IMR-90 (cell line): Measurements from ENCODE around the gene OGFR. TPM values are rescaled to one million over a fixed set of nuclear protein-coding genes. Genes with fewer than 3 reads are reported as not detected.

Experiments
- ATAC-seq: fragments of 200-7000 bp; cut with Tn5 transposase; 2 replicates; pipeline ENCODE4 v1.9.1; 2020; ENCODE audit warnings: low read depth, mild to moderate bottlenecking, moderate library complexity
- BruUV-seq: library from RNA; stranded (reverse); fragments of 400-500 nt; replicated peaks from 2 replicates; lab custom pipeline; 2021; lab: Mats Ljungman, UMichigan
- CTCF ChIA-PET: fragments of 300-600 bp; formaldehyde crosslinking; extraction: SDS; loops from one replicate; lab custom pipeline; 2021; ENCODE audit warnings: antibody characterized with exemption; lab: Yijun Ruan, JAX
- POLR2A ChIA-PET: fragments of 300-600 bp; sonication (Branson Sonifier 250); formaldehyde crosslinking; loops from one replicate; lab custom pipeline; 2022; ENCODE audit warnings: antibody characterized with exemption; ENCODE audit not compliant: unreplicated experiment; lab: Charles Lee
- DNase-seq: peaks from one replicate; pipeline ENCODE4 v3.0.0; 2013
- H2AFZ ChIP-seq: replicated peaks from 2 replicates; pipeline ENCODE3; 2013; ENCODE audit warnings: low read length, mild to moderate bottlenecking; ENCODE audit not compliant: poor library complexity
- H2AK5ac ChIP-seq: 2 replicates; pipeline ENCODE4 v1.6.1; 2013; ENCODE audit warnings: low read depth, low read length, inconsistent platforms
- H2AK9ac ChIP-seq: replicated peaks from 2 replicates; pipeline ENCODE3; 2013; ENCODE audit warnings: mild to moderate bottlenecking, low read depth, low read length, moderate library complexity; ENCODE audit not compliant: poor library complexity
- H2BK120ac ChIP-seq: 2 replicates; pipeline ENCODE4 v1.6.1; 2013; ENCODE audit warnings: low read depth, low read length, inconsistent platforms
- H2BK15ac ChIP-seq: 3 replicates; pipeline ENCODE4 v1.6.1; 2013; ENCODE audit warnings: low read depth, low read length, inconsistent platforms
- H2BK20ac ChIP-seq: 2 replicates; pipeline ENCODE4 v1.6.1; 2013; ENCODE audit warnings: low read depth, mild to moderate bottlenecking, inconsistent platforms, low read length, moderate library complexity
- H2BK5ac ChIP-seq: 2 replicates; pipeline ENCODE4 v1.6.1; 2013; ENCODE audit warnings: mild to moderate bottlenecking, low read depth, low read length, inconsistent platforms; ENCODE audit not compliant: poor library complexity, severe bottlenecking
- H3K14ac ChIP-seq: replicated peaks from 2 replicates; pipeline ENCODE4 v1.6.1; 2013; ENCODE audit warnings: low read depth, low read length, inconsistent platforms
- H3K18ac ChIP-seq: 2 replicates; pipeline ENCODE4 v1.6.1; 2013; ENCODE audit warnings: low read depth, low read length, control low read depth
- H3K23ac ChIP-seq: 2 replicates; pipeline ENCODE4 v1.6.1; 2013; ENCODE audit warnings: low read depth, low read length, inconsistent platforms
- H3K27ac ChIP-seq: 2 replicates; pipeline ENCODE4 v1.5.1; 2013; ENCODE audit warnings: mild to moderate bottlenecking, control low read depth, low read length; ENCODE audit not compliant: insufficient read depth
- H3K27me3 ChIP-seq: 2 replicates; pipeline ENCODE4 v1.6.1; 2013; ENCODE audit warnings: low read length; ENCODE audit not compliant: control insufficient read depth, insufficient read depth
- H3K36me3 ChIP-seq: 2 replicates; pipeline ENCODE4 v1.6.1; 2013; ENCODE audit warnings: low read length, mixed read lengths; ENCODE audit not compliant: control insufficient read depth, insufficient read depth
- H3K4ac ChIP-seq: 2 replicates; pipeline ENCODE4 v1.6.1; 2013; ENCODE audit warnings: low read depth, low read length, inconsistent platforms
- H3K4me1 ChIP-seq: 2 replicates; pipeline ENCODE4 v1.6.1; 2013; ENCODE audit warnings: low read length, mixed read lengths; ENCODE audit not compliant: control insufficient read depth, insufficient read depth
- H3K4me2 ChIP-seq: 2 replicates; pipeline ENCODE4 v1.6.1; 2013; ENCODE audit warnings: low read depth, mild to moderate bottlenecking, control low read depth, low read length, moderate library complexity
- H3K4me3 ChIP-seq: 2 replicates; pipeline ENCODE4 v1.5.1; 2013; ENCODE audit warnings: low read depth, mild to moderate bottlenecking, control low read depth, low read length, moderate library complexity; ENCODE audit not compliant: insufficient read depth
- H3K56ac ChIP-seq: 2 replicates; pipeline ENCODE4 v1.6.1; 2013; ENCODE audit warnings: low read length, inconsistent platforms; ENCODE audit not compliant: insufficient read depth; ENCODE audit errors: extremely low read depth
- H3K79me1 ChIP-seq, 2 experiments: 2 replicates each; pipeline ENCODE4 v1.6.1; 2013; ENCODE audit warnings: low read length in 2 of 2, inconsistent platforms in 1 of 2, low read depth in 1 of 2
- H3K9ac ChIP-seq: 2 replicates; pipeline ENCODE4 v1.6.1; 2013; ENCODE audit warnings: low read depth, low read length, control low read depth
- H3K9me1 ChIP-seq: 2 replicates; pipeline ENCODE4 v1.6.1; 2013; ENCODE audit warnings: low read length, inconsistent platforms; ENCODE audit not compliant: insufficient read depth
- H3K9me3 ChIP-seq: 2 replicates; pipeline ENCODE4 v1.6.1; 2013; ENCODE audit warnings: low read length; ENCODE audit not compliant: control insufficient read depth, insufficient read depth
- H4K20me1 ChIP-seq: 2 replicates; pipeline ENCODE4 v1.6.1; 2013; ENCODE audit warnings: low read length, inconsistent platforms; ENCODE audit not compliant: insufficient read depth
- H4K5ac ChIP-seq: 2 replicates; pipeline ENCODE4 v1.6.1; 2013; ENCODE audit warnings: mild to moderate bottlenecking, low read depth, low read length, control low read depth
- H4K8ac ChIP-seq, 2 experiments: 2 replicates each; pipeline ENCODE4 v1.6.1; 2013; ENCODE audit warnings: low read depth in 2 of 2, low read length in 2 of 2, control low read depth in 1 of 2, inconsistent platforms in 1 of 2
- H4K91ac ChIP-seq: 2 replicates; pipeline ENCODE4 v1.6.1; 2013; ENCODE audit warnings: low read depth, low read length, inconsistent platforms; ENCODE audit not compliant: insufficient read depth
- MXI1 ChIP-seq: IDR thresholded peaks from 2 replicates; pipeline ENCODE4 v1.6.1; 2012; ENCODE audit warnings: low read depth, mild to moderate bottlenecking, low read length, moderate library complexity, borderline replicate concordance
- RCOR1 ChIP-seq: IDR thresholded peaks from 2 replicates; pipeline ENCODE4 v1.6.1; 2012; ENCODE audit warnings: mild to moderate bottlenecking, low read length, improper control_type of control experiment; ENCODE audit not compliant: insufficient replicate concordance
- WGBS, 2 experiments: methylation state at CpG; one replicate each; pipeline versions ENCODE4 v1.1.5 to v1.1.7; 2013; ENCODE audit warnings: missing lambda C conversion rate in 2 of 2; ENCODE audit not compliant: insufficient read length in 1 of 2; ENCODE audit errors: extremely low coverage in 2 of 2; 5-methylcytosine and 5-hydroxymethylcytosine counted together
- dilution Hi-C: fragments of 300-500 bp; cut with HindIII; formaldehyde crosslinking; loops from one replicate; pipeline ENCODE4 v1.14.3; 2018; ENCODE audit warnings: low sequenced_read_pairs; ENCODE audit not compliant: unreplicated experiment
- in situ Hi-C: fragments of 300-500 bp; cut with MboI; formaldehyde crosslinking; loops from 3 replicates; pipeline ENCODE4 v1.14.3; 2019; ENCODE audit warnings: low sequenced_read_pairs, inconsistent platforms, mixed read lengths
- intact Hi-C: fragments of 100-400 bp; cut with micrococcal nuclease; formaldehyde crosslinking; loops from 2 replicates; pipeline ENCODE4 v1.10.0; 2022
- polyA plus RNA-seq, 3 experiments: library from polyadenylated mRNA; depleted of rRNA; stranded (reverse); fragments of >200 nt; gene quantifications; 2 replicates each; pipeline ENCODE4 v1.2.3, GENCODE V29; 2012; ENCODE audit warnings: low replicate concordance in 1 of 3
- total RNA-seq: library from RNA; depleted of rRNA; stranded (reverse); fragments of >200 nt; gene quantifications from 2 replicates; pipeline ENCODE4 v1.2.3, GENCODE V29; 2012

OGFR gene
- total and polyA plus RNA-seq, 2 of the 4 experiments (the other 2 are of a cell fraction): 22.4 to 30.1 TPM

- Histone ChIP-seq H3K4me2 (no peak overlapping the region), H2AFZ (peak overlapping the region; percentile 40), H4K91ac (no peak overlapping the region), H4K8ac (no peak overlapping the region), H3K23ac (no peak overlapping the region), H3K56ac (no peak overlapping the region), H4K5ac (no peak overlapping the region), H3K4me3 (no peak overlapping the region), H2BK5ac (no peak overlapping the region), H3K27me3 (peaks cover 23% of the 10 kb centered on the region), H3K9me3 (no peaks in the 10 kb centered on the region), H3K9me1 (no peaks in the 10 kb centered on the region), H3K18ac (no peak overlapping the region), H2BK15ac (no peak overlapping the region), H2AK9ac (no peak overlapping the region), H2BK120ac (no peak overlapping the region), H2AK5ac (no peak overlapping the region), H3K79me1 (0 out of 4 replicates have a peak, but pooled peaks cover 0 to under 1% of the 10 kb centered on the region in 2 experiments), H3K4me1 (peaks cover 20% of the 10 kb centered on the region), H3K4ac (no peak overlapping the region), H3K36me3 (peaks cover 23% of the 10 kb centered on the region; the same call in 1 of the 2 replicates), H3K27ac (no peak overlapping the region), H2BK20ac (no peak overlapping the region), H4K20me1 (peaks cover 12% of the 10 kb centered on the region; the same call in 1 of the 2 replicates), H3K14ac (no peak overlapping the region), H3K9ac (no peak overlapping the region)
- dilution Hi-C loops (no loop called here), in situ Hi-C loops (no loop called here), intact Hi-C loops (no loop called here)
- TF ChIP-seq MXI1 (no peak), RCOR1 (no peak)
- WGBS, 2 experiments: 52% methylated on average over 13 of the region's 24 CpGs; no CpG with 5 or more reads in 1 of the 2 experiments
- peak; percentile 41 for DNase-seq
- BruUV-seq: no TSS peak
- peak; percentile 46 for ATAC-seq
- CTCF ChIA-PET: no interaction called here
- POLR2A ChIA-PET: interaction anchor here (0.6 kb wide), 1 partner anchor 19 kb away, joined by 3 read pairs; the partner anchor contains the start of gene MRGBP
These were observed 10.7 kb downstream of the OGFR start for GRCh38 chr20:62815066-62815991.
